Psoas muscle (tissue), 8 donors: Measurements from ENCODE around the gene SLC2A4. TPM values are rescaled to one million over a fixed set of nuclear protein-coding genes. Genes with fewer than 3 reads are reported as not detected.

Source experiments
- ATAC-seq, 4 donors: fragments of 200-7000 bp; cut with Tn5 transposase; one replicate each; pipeline ENCODE4 v1.9.1; 2020; ENCODE audit warnings: moderate library complexity in 3 of 4, mild to moderate bottlenecking in 2 of 4
- DNase-seq, 2 donors: peaks; one replicate each; pipeline ENCODE4 v3.0.0-alpha.2; 2020
- H3K27ac ChIP-seq: fragments of 200-600 bp; one replicate; pipeline ENCODE4 v1.8.0; 2022
- H3K27me3 ChIP-seq, 3 donors: fragments of 200-600 bp in 1 of 3; one replicate each; pipeline versions ENCODE4 v1.6.1 to v1.8.0; 2013 to 2022; ENCODE audit warnings: low read length in 2 of 3, mild to moderate bottlenecking in 2 of 3, moderate library complexity in 1 of 3; ENCODE audit not compliant: insufficient read depth in 3 of 3
- H3K36me3 ChIP-seq, 2 donors: fragments of 200-600 bp in 1 of 2; one replicate each; pipeline versions ENCODE4 v1.6.1 to v1.8.0; 2013 to 2022; ENCODE audit warnings: low read depth in 1 of 2, mild to moderate bottlenecking in 1 of 2, moderate library complexity in 1 of 2; ENCODE audit not compliant: insufficient read depth in 1 of 2
- H3K4me1 ChIP-seq: fragments of 200-600 bp; one replicate; pipeline ENCODE4 v1.8.0; 2022
- H3K4me3 ChIP-seq: fragments of 200-600 bp; one replicate; pipeline ENCODE4 v1.8.0; 2022; ENCODE audit warnings: mild to moderate bottlenecking
- H3K9me3 ChIP-seq: fragments of 200-600 bp; one replicate; pipeline ENCODE4 v1.8.0; 2022
- WGBS, 3 donors: extraction: QIAGEN DNeasy Blood & Tissue Kit; methylation state at CpG; one replicate each; pipeline versions ENCODE4 v1.1.6 to v1.1.7; 2013; 5-methylcytosine and 5-hydroxymethylcytosine counted together
- intact Hi-C, 2 donors: fragments of 100-400 bp; cut with DNase I; formaldehyde crosslinking; loops; one replicate each; pipeline versions ENCODE4 v1.11.0 to v1.14.2; 2022
- polyA plus RNA-seq, 3 donors: library from polyadenylated mRNA; stranded (reverse); fragments of 200-250 nt; gene quantifications; one replicate each; pipeline ENCODE4 v1.2.3, GENCODE V29; 2013
- total RNA-seq, 4 donors: library from RNA; stranded (reverse); fragmentation: NEBNext Ultra II Directional in 2 of 4; extraction: Animal tissue kit (Norgen Biotek cat#: 25700) in 2 of 4; gene quantifications; one replicate each; pipeline versions ENCODE4 v1.2.1 to v1.2.4, GENCODE V29; 2021 to 2023
- TF ChIP-seq, protein P1 (sequence below): fragments of 200-600 bp; IDR thresholded peaks from one replicate; pipeline ENCODE4 v1.8.0; 2022; ENCODE audit warnings: antibody characterized with exemption
- donor health status: healthy with polysubstance abuse.
- donor health status: DM: no; HTN: no; CAD: no; lungs with moderate emphysema.
- donor health status: Bipolar disorder and iron deficiency.
- donor health status: healthy.
- donor health status: DM: yes; HTN: yes; CAD: no.
- donor health status: DM: no; HTN: no; CAD: no.
- donor health status: DM: no; HTN: no; CAD: no.
- donor health status: DM: yes; HTN: yes; CAD: no.

SLC2A4 gene
- total and polyA plus RNA-seq, 7 donors = 19.4 to 257 (median 127) TPM

DNA sequence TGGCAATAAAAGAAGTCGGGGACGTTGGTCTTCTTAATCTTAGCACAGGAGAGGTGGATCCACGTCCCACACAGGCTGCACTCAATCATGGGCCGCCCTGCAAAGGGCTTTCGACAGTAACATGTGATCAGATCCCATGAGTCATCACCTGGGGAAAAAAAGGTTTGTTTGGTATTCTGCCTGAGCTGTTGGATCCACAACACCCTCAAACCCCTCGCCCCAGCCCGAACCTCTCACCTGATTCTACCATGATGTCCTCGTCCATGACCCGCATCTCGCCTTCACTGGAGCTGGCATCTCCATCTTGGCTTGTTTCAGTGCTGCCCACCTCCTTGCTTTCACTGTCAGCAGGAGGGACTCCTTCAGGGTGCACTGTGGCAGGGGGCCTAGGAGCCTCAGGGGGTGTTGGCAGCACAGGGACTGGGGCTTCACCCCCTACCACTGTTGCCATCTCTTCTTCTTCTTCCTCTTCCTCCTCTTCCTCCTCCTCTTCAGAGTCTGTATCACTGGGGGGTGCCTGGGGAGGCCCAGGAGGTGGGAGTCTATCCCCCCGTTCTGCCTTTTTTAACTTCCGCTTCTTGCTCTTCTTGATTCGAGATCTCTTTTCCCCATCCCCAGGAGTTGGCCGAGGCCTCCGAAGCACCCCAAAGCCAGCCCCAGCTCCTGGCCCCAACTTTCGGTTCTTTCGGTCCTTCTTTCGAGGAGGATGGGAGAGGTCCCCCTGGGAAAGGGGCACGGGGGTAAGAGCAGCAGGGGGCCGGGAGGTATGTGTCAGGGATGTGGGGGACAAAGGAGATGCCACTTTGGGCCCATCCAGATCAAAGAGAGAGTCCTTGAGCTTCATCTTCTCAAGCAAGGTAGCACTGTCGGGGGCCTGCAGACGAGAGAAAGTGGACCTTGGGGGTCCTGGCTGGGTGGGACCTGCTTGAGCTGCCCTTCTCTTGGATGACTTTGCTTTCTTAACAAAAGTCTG is 45.5 kb upstream of the SLC2A4 start:
- peak overlapping the region; percentile 94 for H3K4me3 ChIP-seq
- peaks cover 4 to 31% of the 10 kb centered on the region in 2 donors for H3K36me3 ChIP-seq
- peak overlapping the region; percentile 81 for H3K27ac ChIP-seq
- TF ChIP-seq, protein P1, sequence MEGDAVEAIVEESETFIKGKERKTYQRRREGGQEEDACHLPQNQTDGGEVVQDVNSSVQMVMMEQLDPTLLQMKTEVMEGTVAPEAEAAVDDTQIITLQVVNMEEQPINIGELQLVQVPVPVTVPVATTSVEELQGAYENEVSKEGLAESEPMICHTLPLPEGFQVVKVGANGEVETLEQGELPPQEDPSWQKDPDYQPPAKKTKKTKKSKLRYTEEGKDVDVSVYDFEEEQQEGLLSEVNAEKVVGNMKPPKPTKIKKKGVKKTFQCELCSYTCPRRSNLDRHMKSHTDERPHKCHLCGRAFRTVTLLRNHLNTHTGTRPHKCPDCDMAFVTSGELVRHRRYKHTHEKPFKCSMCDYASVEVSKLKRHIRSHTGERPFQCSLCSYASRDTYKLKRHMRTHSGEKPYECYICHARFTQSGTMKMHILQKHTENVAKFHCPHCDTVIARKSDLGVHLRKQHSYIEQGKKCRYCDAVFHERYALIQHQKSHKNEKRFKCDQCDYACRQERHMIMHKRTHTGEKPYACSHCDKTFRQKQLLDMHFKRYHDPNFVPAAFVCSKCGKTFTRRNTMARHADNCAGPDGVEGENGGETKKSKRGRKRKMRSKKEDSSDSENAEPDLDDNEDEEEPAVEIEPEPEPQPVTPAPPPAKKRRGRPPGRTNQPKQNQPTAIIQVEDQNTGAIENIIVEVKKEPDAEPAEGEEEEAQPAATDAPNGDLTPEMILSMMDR = no peak
- ATAC-seq (no peak), DNase-seq (peak in 1 of 2 donors; percentile 15)
- H3K4me1 ChIP-seq = peaks cover 41% of the 10 kb centered on the region
- H3K27me3 ChIP-seq = no peaks in the 10 kb centered on the region
- intact Hi-C loops = loop anchor here in 1 of 2 donors (2.0 to 10.0 kb wide), 2 partner anchors 15 to 349 kb away; partner anchors contain the start of gene MPDU1
- no peaks in the 10 kb centered on the region for H3K9me3 ChIP-seq
- 78 to 89% (median 83%) methylated on average over 22 of the region's 22 CpGs for WGBS, 3 donors

DNA sequence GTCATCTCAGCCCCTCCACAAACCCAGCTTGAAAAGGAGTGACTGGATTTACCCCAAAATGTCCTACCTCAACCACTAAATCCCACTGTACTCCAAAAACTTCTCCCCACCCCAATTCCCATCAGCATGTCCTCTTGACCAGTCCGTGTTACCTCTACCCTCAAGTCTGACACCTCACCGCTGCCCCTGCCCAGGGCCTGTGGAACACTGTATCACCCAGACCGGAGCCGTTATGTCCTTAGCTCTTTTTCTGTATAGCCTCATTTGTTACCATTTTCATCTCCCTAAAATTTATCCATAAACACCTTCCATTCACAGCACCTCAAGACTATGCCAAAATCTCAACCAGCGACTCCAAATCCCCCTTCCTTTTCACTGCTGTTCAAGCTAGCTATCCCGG is 44.7 kb upstream of the SLC2A4 start:
- H3K4me1 ChIP-seq = peaks cover 46% of the 10 kb centered on the region
- peaks cover 7 to 34% of the 10 kb centered on the region in 2 donors for H3K36me3 ChIP-seq
- ATAC-seq (no peak), DNase-seq (peak in 1 of 2 donors; percentile 10)
- H3K4me3 ChIP-seq = peak overlapping the region; percentile 96
- TF ChIP-seq, protein P1 = no peak
- WGBS, 3 donors = 78 to 86% (median 83%) methylated on average over 6 of the region's 6 CpGs
- H3K27ac ChIP-seq = peak overlapping the region; percentile 96
- no peaks in the 10 kb centered on the region for H3K27me3 ChIP-seq
- H3K9me3 ChIP-seq = no peaks in the 10 kb centered on the region
- intact Hi-C loops = loop anchor here in 1 of 2 donors (2.0 to 10.0 kb wide), 2 partner anchors 16 to 348 kb away; partner anchors contain the start of gene MPDU1

- ATAC-seq (no peak), DNase-seq (no peak)
- peaks cover 41% of the 10 kb centered on the region for H3K4me1 ChIP-seq
- H3K36me3 ChIP-seq = peaks cover 7 to 34% of the 10 kb centered on the region in 2 donors
- TF ChIP-seq, protein P1 = no peak
- intact Hi-C loops = loop anchor here in 1 of 2 donors (2.0 to 10.0 kb wide), 2 partner anchors 17 to 347 kb away; partner anchors contain the start of gene MPDU1
- H3K27me3 ChIP-seq = no peaks in the 10 kb centered on the region
- 27 to 38% (median 33%) methylated on average over 6 of the region's 6 CpGs for WGBS, 3 donors
- H3K27ac ChIP-seq = peak overlapping the region; percentile 96
- peak overlapping the region; percentile 96 for H3K4me3 ChIP-seq
- no peaks in the 10 kb centered on the region for H3K9me3 ChIP-seq
Measured at GRCh38 chr17:7237266-7237760, 44.2 kb upstream of the SLC2A4 start.

GRCh38 chr17:7237761-7238419 is 43.6 kb upstream of the SLC2A4 start:
- Histone ChIP-seq H3K9me3 (no peaks in the 10 kb centered on the region), H3K4me3 (peak overlapping the region; percentile 96), H3K36me3 (peaks cover 7 to 34% of the 10 kb centered on the region in 2 donors), H3K27me3 (no peaks in the 10 kb centered on the region), H3K27ac (peak overlapping the region; percentile 96), H3K4me1 (peaks cover 35% of the 10 kb centered on the region)
- DNase-seq (peak; percentile 86 to 89), ATAC-seq (peak in 3 of 4 donors; percentile 2 to 13 (median 10))
- WGBS, 3 donors = 0 to 1% (median 1%) methylated on average over 37 to 69 of the region's 73 CpGs
- intact Hi-C loops = loop anchor here in 1 of 2 donors (2.0 to 10.0 kb wide), 2 partner anchors 17 to 347 kb away; partner anchors contain the start of gene MPDU1
- TF ChIP-seq, protein P1 = no peak
